Liver (tissue), 9 donors: ENCODE measurements around the gene TSC1. TPM values are rescaled to one million over a fixed set of nuclear protein-coding genes. Genes with fewer than 3 reads are reported as not detected.
"Not testable (repeated sequence)": the region's sequence is repeated elsewhere in the genome, so short reads cannot be mapped to it uniquely, and the experiment has no call there.

Source experiments
- DNase-seq: peaks from one replicate; pipeline ENCODE4 v3.0.0-alpha.2; 2017; ENCODE audit warnings: low spot score
- H3K27ac ChIP-seq, 2 donors: one replicate each; pipeline ENCODE4 v1.7.0; 2013; ENCODE audit warnings: inconsistent platforms in 2 of 2, low read length in 2 of 2, control low read depth in 1 of 2, low read depth in 1 of 2, mild to moderate bottlenecking in 1 of 2
- H3K27me3 ChIP-seq, 4 donors: one replicate each; pipeline versions ENCODE4 v1.6.1 to v1.7.0; 2013; ENCODE audit warnings: low read length in 3 of 4, inconsistent platforms in 1 of 4, mild to moderate bottlenecking in 1 of 4, moderate library complexity in 1 of 4; ENCODE audit not compliant: control insufficient read depth in 4 of 4, insufficient read depth in 4 of 4
- H3K36me3 ChIP-seq, 4 donors: one replicate each; pipeline versions ENCODE4 v1.6.1 to v1.7.0; 2013; ENCODE audit warnings: low read length in 3 of 4, mild to moderate bottlenecking in 3 of 4, low read depth in 1 of 4, moderate library complexity in 1 of 4; ENCODE audit not compliant: control insufficient read depth in 4 of 4, insufficient read depth in 3 of 4
- H3K4me1 ChIP-seq, 4 donors: one replicate each; pipeline versions ENCODE4 v1.6.1 to v1.7.0; 2013; ENCODE audit warnings: low read length in 3 of 4, mild to moderate bottlenecking in 3 of 4, moderate library complexity in 1 of 4; ENCODE audit not compliant: control insufficient read depth in 4 of 4, insufficient read depth in 4 of 4
- H3K4me3 ChIP-seq, 3 donors: one replicate each; pipeline versions ENCODE4 v1.6.1 to v1.7.0; 2013; ENCODE audit warnings: low read length in 3 of 3, control low read depth in 1 of 3, low read depth in 1 of 3, mild to moderate bottlenecking in 1 of 3
- H3K9ac ChIP-seq, 2 donors: one replicate each; pipeline ENCODE4 v1.7.0; 2013; ENCODE audit warnings: low read length in 2 of 2, mild to moderate bottlenecking in 2 of 2, moderate library complexity in 2 of 2, control low read depth in 1 of 2, low read depth in 1 of 2
- H3K9me3 ChIP-seq, 4 donors: one replicate each; pipeline versions ENCODE4 v1.6.1 to v1.7.0; 2013; ENCODE audit warnings: low read length in 3 of 4; ENCODE audit not compliant: control insufficient read depth in 4 of 4
- FOXA2 ChIP-seq: IDR thresholded peaks from 2 replicates; pipeline ENCODE4 v1.6.1; 2016; ENCODE audit warnings: antibody characterized with exemption
- GABPA ChIP-seq, 2 donors: IDR thresholded peaks in 1 of 2; conservative IDR thresholded peaks in 1 of 2; 2 replicates each; pipeline ENCODE4 v1.6.1; 2016; ENCODE audit warnings: antibody characterized with exemption in 2 of 2, mild to moderate bottlenecking in 1 of 2, moderate library complexity in 1 of 2
- HNF4A ChIP-seq, 2 donors: conservative IDR thresholded peaks; 2 replicates each; pipeline ENCODE4 v1.6.1; 2016; ENCODE audit warnings: antibody characterized with exemption in 2 of 2, mild to moderate bottlenecking in 2 of 2
- JUND ChIP-seq, 2 donors: IDR thresholded peaks; 2 replicates each; pipeline ENCODE4 v1.6.1; 2016; ENCODE audit warnings: antibody characterized with exemption in 2 of 2
- NR2F2 ChIP-seq: IDR thresholded peaks from 2 replicates; pipeline ENCODE4 v1.6.1; 2016; ENCODE audit warnings: antibody characterized with exemption
- RXRA ChIP-seq, 2 donors: IDR thresholded peaks; 2 replicates each; pipeline ENCODE4 v1.6.1; 2017 to 2018; ENCODE audit warnings: antibody characterized with exemption in 2 of 2, mild to moderate bottlenecking in 1 of 2
- TAF1 ChIP-seq: conservative IDR thresholded peaks from 2 replicates; pipeline ENCODE4 v1.6.1; 2016; ENCODE audit warnings: antibody characterized with exemption, mild to moderate bottlenecking
- YY1 ChIP-seq: IDR thresholded peaks from 2 replicates; pipeline ENCODE4 v1.6.1; 2016; ENCODE audit warnings: antibody characterized with exemption, mild to moderate bottlenecking
- WGBS: extraction: QIAGEN DNeasy Blood & Tissue Kit; methylation state at CpG from one replicate; pipeline ENCODE4 v1.1.7; 2013; 5-methylcytosine and 5-hydroxymethylcytosine counted together
- polyA plus RNA-seq, 2 donors: library from polyadenylated mRNA; stranded (reverse) in 1 of 2; unstranded in 1 of 2; fragments of 200-250 nt in 1 of 2; fragments of >200 nt in 1 of 2; fragmentation: Nextera tagmentation in 1 of 2; extraction: Ambion mirVana in 1 of 2; gene quantifications; one replicate each; pipeline versions ENCODE4 v1.2.1 to v1.2.3, GENCODE V29; 2013 to 2015
- total RNA-seq, 2 donors: library from RNA; depleted of rRNA; stranded (reverse); fragments of >200 nt; gene quantifications; one replicate each; pipeline ENCODE4 v1.2.3, GENCODE V29; 2014
- TF ChIP-seq, protein P1 (sequence below): IDR thresholded peaks from 2 replicates; pipeline ENCODE4 v1.6.1; 2016; ENCODE audit warnings: antibody characterized with exemption
- TF ChIP-seq, protein P2 (sequence below): IDR thresholded peaks from 2 replicates; pipeline ENCODE4 v1.6.1; 2016; ENCODE audit warnings: antibody characterized with exemption
- TF ChIP-seq, protein P3 (sequence below): IDR thresholded peaks from 2 replicates; pipeline ENCODE4 v1.6.1; 2016; ENCODE audit warnings: antibody characterized with exemption
- donor health status: healthy.
- donor health status: healthy.
- donor health status: healthy.
- donor health status: healthy.
- donor health status: healthy.

TSC1 gene
- total and polyA plus RNA-seq, 4 donors = 4.6 to 33.5 (median 15.6) TPM

DNA sequence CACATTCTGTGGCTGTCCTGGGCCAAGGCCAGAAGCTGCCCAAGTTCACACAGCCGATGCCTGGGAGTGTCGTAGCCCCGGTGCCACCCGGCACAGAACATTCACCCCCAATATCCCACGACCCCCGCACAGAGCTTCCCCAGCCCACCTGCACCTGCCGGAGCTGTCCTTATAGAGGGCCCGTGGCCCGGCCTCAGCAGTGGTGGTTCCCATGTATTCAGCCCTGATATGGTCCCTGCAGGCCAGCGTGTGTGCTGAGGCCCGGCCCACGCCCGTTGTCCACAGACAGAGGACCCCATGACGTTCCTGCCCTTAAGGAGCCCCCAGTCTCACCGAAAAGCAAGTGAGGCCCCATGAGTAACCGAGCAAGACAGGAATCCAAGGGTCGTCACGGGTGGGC is 28.8 kb upstream of the TSC1 start:
- Histone ChIP-seq H3K27ac (no peak overlapping the region), H3K9ac (no peak overlapping the region), H3K27me3 (no peaks in the 10 kb centered on the region), H3K36me3 (no peaks in the 10 kb centered on the region), H3K9me3 (no peaks in the 10 kb centered on the region), H3K4me3 (no peak overlapping the region), H3K4me1 (peaks cover 0 to 5% (median 3%) of the 10 kb centered on the region in 4 donors)
- DNase-seq = no peak
- WGBS = 76% methylated on average over 18 of the region's 18 CpGs
- TF ChIP-seq NR2F2 (no peak), FOXA2 (no peak), JUND (IDR thresholded peaks at IDR 0.05) (no peak), GABPA (IDR thresholded peaks at IDR 0.05 in 1 of 2, conservative IDR thresholded peaks at IDR 0.05 in 1 of 2) (no peak)
- TF ChIP-seq, protein P1, sequence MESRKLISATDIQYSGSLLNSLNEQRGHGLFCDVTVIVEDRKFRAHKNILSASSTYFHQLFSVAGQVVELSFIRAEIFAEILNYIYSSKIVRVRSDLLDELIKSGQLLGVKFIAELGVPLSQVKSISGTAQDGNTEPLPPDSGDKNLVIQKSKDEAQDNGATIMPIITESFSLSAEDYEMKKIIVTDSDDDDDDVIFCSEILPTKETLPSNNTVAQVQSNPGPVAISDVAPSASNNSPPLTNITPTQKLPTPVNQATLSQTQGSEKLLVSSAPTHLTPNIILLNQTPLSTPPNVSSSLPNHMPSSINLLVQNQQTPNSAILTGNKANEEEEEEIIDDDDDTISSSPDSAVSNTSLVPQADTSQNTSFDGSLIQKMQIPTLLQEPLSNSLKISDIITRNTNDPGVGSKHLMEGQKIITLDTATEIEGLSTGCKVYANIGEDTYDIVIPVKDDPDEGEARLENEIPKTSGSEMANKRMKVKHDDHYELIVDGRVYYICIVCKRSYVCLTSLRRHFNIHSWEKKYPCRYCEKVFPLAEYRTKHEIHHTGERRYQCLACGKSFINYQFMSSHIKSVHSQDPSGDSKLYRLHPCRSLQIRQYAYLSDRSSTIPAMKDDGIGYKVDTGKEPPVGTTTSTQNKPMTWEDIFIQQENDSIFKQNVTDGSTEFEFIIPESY = no peak
- TF ChIP-seq, protein P2, sequence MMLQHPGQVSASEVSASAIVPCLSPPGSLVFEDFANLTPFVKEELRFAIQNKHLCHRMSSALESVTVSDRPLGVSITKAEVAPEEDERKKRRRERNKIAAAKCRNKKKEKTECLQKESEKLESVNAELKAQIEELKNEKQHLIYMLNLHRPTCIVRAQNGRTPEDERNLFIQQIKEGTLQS = no peak

GRCh38 chr9:132970324-132971062 is 26.1 kb upstream of the TSC1 start:
- Histone ChIP-seq H3K36me3 (no peaks in the 10 kb centered on the region), H3K9me3 (no peaks in the 10 kb centered on the region), H3K4me3 (no peak overlapping the region), H3K27me3 (peaks cover 0 to 3% (median 0%) of the 10 kb centered on the region in 4 donors), H3K27ac (no peak overlapping the region), H3K4me1 (peaks cover 0 to 5% (median 3%) of the 10 kb centered on the region in 4 donors), H3K9ac (no peak overlapping the region)
- 86% methylated on average over 16 of the region's 16 CpGs for WGBS
- no peak for TF ChIP-seq FOXA2
- no peak for TF ChIP-seq YY1
- TF ChIP-seq HNF4A (conservative IDR thresholded peaks at IDR 0.05) = no peak
- TF ChIP-seq, protein P2 = no peak
- DNase-seq = no peak

DNA sequence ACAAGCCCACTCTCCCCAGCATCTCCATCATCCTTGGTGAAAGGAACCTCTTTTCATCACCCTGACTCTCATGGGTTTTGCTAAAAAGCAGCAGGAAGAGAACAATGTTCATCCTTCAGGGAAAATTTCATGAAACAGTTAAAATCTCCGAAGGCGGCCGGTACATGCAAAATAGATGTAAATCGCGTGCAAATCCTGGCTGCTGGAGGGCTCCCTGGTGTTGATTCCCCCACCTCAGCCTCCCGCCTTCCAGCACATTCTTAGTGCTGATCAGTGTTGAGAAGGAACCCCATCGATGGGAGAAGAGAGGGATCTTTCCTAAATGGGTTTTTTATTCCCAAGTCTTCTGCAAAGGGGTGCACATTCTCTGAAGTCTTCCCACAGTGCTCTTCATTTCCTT is 25.4 kb upstream of the TSC1 start:
- WGBS = 63% methylated on average over 7 of the region's 7 CpGs
- DNase-seq = no peak
- H3K4me3 ChIP-seq = no peak overlapping the region
- peaks cover 0 to 5% (median 3%) of the 10 kb centered on the region in 4 donors for H3K4me1 ChIP-seq
- H3K9ac ChIP-seq = no peak overlapping the region
- H3K27ac ChIP-seq = no peak overlapping the region
- TF ChIP-seq, protein P3, sequence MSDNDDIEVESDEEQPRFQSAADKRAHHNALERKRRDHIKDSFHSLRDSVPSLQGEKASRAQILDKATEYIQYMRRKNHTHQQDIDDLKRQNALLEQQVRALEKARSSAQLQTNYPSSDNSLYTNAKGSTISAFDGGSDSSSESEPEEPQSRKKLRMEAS = no peak
- TF ChIP-seq TAF1 (no peak), RXRA (IDR thresholded peaks at IDR 0.05) (no peak)
- H3K27me3 ChIP-seq = peaks cover 0 to 8% (median 0%) of the 10 kb centered on the region in 4 donors
- no peaks in the 10 kb centered on the region for H3K9me3 ChIP-seq
- no peaks in the 10 kb centered on the region for H3K36me3 ChIP-seq

- H3K27ac ChIP-seq, H3K4me3 ChIP-seq, DNase-seq, H3K9ac ChIP-seq, H3K4me1 ChIP-seq, H3K27me3 ChIP-seq, H3K9me3 ChIP-seq, H3K36me3 ChIP-seq: not testable (repeated sequence)
- WGBS = 92% methylated on average over 3 of the region's 3 CpGs
Measured at GRCh38 chr9:132967908-132968307, 23.5 kb upstream of the TSC1 start.
